WTC11 (cell line): Measurements from ENCODE around the gene CRYBA2. TPM values are rescaled to one million over a fixed set of nuclear protein-coding genes. Genes with fewer than 3 reads are reported as not detected.

ENCODE experiments used
- ATAC-seq: fragments of 200-7000 bp; cut with Tn5 transposase; 2 replicates; pipeline ENCODE4 v1.10.0; 2021; ENCODE audit warnings: mild to moderate bottlenecking, moderate library complexity
- CTCF ChIA-PET: fragments of 300-600 bp; sonication (Branson Sonifier 250); formaldehyde crosslinking; loops from one replicate; lab custom pipeline; 2021; ENCODE audit warnings: antibody characterized with exemption; lab: Charles Lee
- POLR2A ChIA-PET: fragments of 350-600 bp; sonication (Branson Sonifier 250); formaldehyde crosslinking; loops from one replicate; lab custom pipeline; 2021; ENCODE audit warnings: antibody characterized with exemption; lab: Charles Lee
- DNase-seq: peaks from one replicate; pipeline ENCODE4 v3.0.0; 2021; ENCODE audit warnings: low spot score
- H3K27ac Mint-ChIP-seq: 2 replicates; pipeline ENCODE4 v1.8.0; 2021; ENCODE audit warnings: mixed read lengths
- H3K27me3 Mint-ChIP-seq: 2 replicates; pipeline ENCODE4 v1.8.0; 2021; ENCODE audit warnings: low read depth, mild to moderate bottlenecking, moderate library complexity, mixed read lengths
- H3K36me3 Mint-ChIP-seq: 2 replicates; pipeline ENCODE4 v1.8.0; 2021; ENCODE audit warnings: mixed read lengths
- H3K4me1 Mint-ChIP-seq: 2 replicates; pipeline ENCODE4 v1.8.0; 2022; ENCODE audit warnings: mixed read lengths
- H3K4me3 Mint-ChIP-seq: 2 replicates; pipeline ENCODE4 v1.8.0; 2021; ENCODE audit warnings: mild to moderate bottlenecking, moderate library complexity, mixed read lengths
- H3K9me3 Mint-ChIP-seq: 2 replicates; pipeline ENCODE4 v1.8.0; 2021; ENCODE audit warnings: mixed read lengths
- ATF2 ChIP-seq: sonication (generic); formaldehyde crosslinking; IDR thresholded peaks from 2 replicates; pipeline ENCODE4 v1.8.1; 2022; ENCODE audit warnings: low read depth, missing genetic modification reagents, borderline replicate concordance
- ATF3 ChIP-seq: sonication (generic); formaldehyde crosslinking; conservative IDR thresholded peaks from 2 replicates; pipeline ENCODE4 v1.8.1; 2022; ENCODE audit warnings: mild to moderate bottlenecking, missing genetic modification reagents
- ATF6 ChIP-seq: sonication (generic); formaldehyde crosslinking; IDR thresholded peaks from 2 replicates; pipeline ENCODE4 v1.8.1; 2023; ENCODE audit warnings: mild to moderate bottlenecking, missing genetic modification reagents
- CREB1 ChIP-seq: sonication (generic); formaldehyde crosslinking; IDR thresholded peaks from 2 replicates; pipeline ENCODE4 v1.8.0; 2023; ENCODE audit warnings: mild to moderate bottlenecking, missing genetic modification reagents
- CTCF ChIP-seq: fragments of 200-600 bp; IDR thresholded peaks from 2 replicates; pipeline ENCODE4 v1.8.0; 2022; ENCODE audit warnings: antibody characterized with exemption
- ERG ChIP-seq: fragments of 250-450 bp; sonication (Bioruptor Pico); IDR thresholded peaks from 2 replicates; pipeline ENCODE4 v1.8.0; 2021; ENCODE audit warnings: mild to moderate bottlenecking
- ETV6 ChIP-seq: sonication (generic); formaldehyde crosslinking; IDR thresholded peaks from 2 replicates; pipeline ENCODE4 v1.8.1; 2022; ENCODE audit warnings: mild to moderate bottlenecking, missing genetic modification reagents
- GABPB1 ChIP-seq: sonication (generic); formaldehyde crosslinking; IDR thresholded peaks from 2 replicates; pipeline ENCODE4 v1.8.1; 2023; ENCODE audit warnings: mild to moderate bottlenecking, missing genetic modification reagents
- GRHL2 ChIP-seq: fragments of 250-450 bp; sonication (Bioruptor Pico); IDR thresholded peaks from 2 replicates; pipeline ENCODE4 v1.8.0; 2022; ENCODE audit warnings: mild to moderate bottlenecking, moderate library complexity; ENCODE audit not compliant: insufficient replicate concordance, severe bottlenecking
- HMGXB4 ChIP-seq: sonication (generic); formaldehyde crosslinking; IDR thresholded peaks from 2 replicates; pipeline ENCODE4 v1.8.1; 2023; ENCODE audit warnings: mild to moderate bottlenecking, moderate library complexity, missing genetic modification reagents
- JUN ChIP-seq: sonication (generic); formaldehyde crosslinking; IDR thresholded peaks from 2 replicates; pipeline ENCODE4 v1.8.0; 2023; ENCODE audit warnings: mild to moderate bottlenecking, missing genetic modification reagents
- KAT7 ChIP-seq: sonication (generic); formaldehyde crosslinking; IDR thresholded peaks from 2 replicates; pipeline ENCODE4 v1.8.1; 2023; ENCODE audit warnings: missing genetic modification reagents, mild to moderate bottlenecking, borderline replicate concordance
- MXD4 ChIP-seq: fragments of 250-450 bp; sonication (Bioruptor Pico); IDR thresholded peaks from 2 replicates; pipeline ENCODE4 v1.8.0; 2021; ENCODE audit warnings: mild to moderate bottlenecking, moderate library complexity, borderline replicate concordance
- SOX15 ChIP-seq: fragments of 250-450 bp; sonication (Bioruptor Pico); IDR thresholded peaks from 2 replicates; pipeline ENCODE4 v1.9.0; 2021; ENCODE audit warnings: mild to moderate bottlenecking
- TEAD1 ChIP-seq: sonication (generic); formaldehyde crosslinking; IDR thresholded peaks from 2 replicates; pipeline ENCODE4 v1.8.0; 2022; ENCODE audit warnings: mild to moderate bottlenecking, missing genetic modification reagents
- TEAD4 ChIP-seq: sonication (generic); formaldehyde crosslinking; IDR thresholded peaks from 2 replicates; pipeline ENCODE4 v1.8.0; 2022; ENCODE audit warnings: mild to moderate bottlenecking, missing genetic modification reagents
- ZBTB21 ChIP-seq: sonication (generic); formaldehyde crosslinking; IDR thresholded peaks from 2 replicates; pipeline ENCODE4 v1.8.1; 2023; ENCODE audit warnings: mild to moderate bottlenecking, missing genetic modification reagents, borderline replicate concordance
- ZNF219 ChIP-seq: sonication (generic); formaldehyde crosslinking; IDR thresholded peaks from 2 replicates; pipeline ENCODE4 v1.8.0; 2023; ENCODE audit warnings: missing genetic modification reagents, mild to moderate bottlenecking, borderline replicate concordance
- ZNF423 ChIP-seq: fragments of 250-450 bp; sonication (Bioruptor Pico); IDR thresholded peaks from 2 replicates; pipeline ENCODE4 v2.1.2; 2022; ENCODE audit warnings: mild to moderate bottlenecking, moderate library complexity
- ZSCAN18 ChIP-seq: fragments of 250-450 bp; sonication (Bioruptor Pico); IDR thresholded peaks from 2 replicates; pipeline ENCODE4 v2.1.2; 2022; ENCODE audit warnings: mild to moderate bottlenecking, moderate library complexity
- total RNA-seq: library from RNA; stranded (reverse); gene quantifications from 3 replicates; pipeline ENCODE4 v1.2.3, GENCODE V29; 2021

Gene CRYBA2
- total RNA-seq, 1 experiment from 2014 or later, result not detected

GRCh38 chr2:219037783-219038499, 44.7 kb upstream of the CRYBA2 start:
- H3K27ac Mint-ChIP-seq, result no peak overlapping the region
- CTCF ChIA-PET, result interaction anchor here (0.9 to 6.6 kb wide), 5 partner anchors 9 to 117 kb away, joined by 3 to 75 read pairs (median 8); no protein-coding TSS in a partner anchor
- no peak for TF ChIP-seq ATF6
- TF ChIP-seq SOX15 (CRISPR knock-in tag), result no peak
- TF ChIP-seq TEAD4, result no peak
- no peak for TF ChIP-seq ZBTB21
- TF ChIP-seq TEAD1 (CRISPR knock-in tag), result no peak
- TF ChIP-seq ERG, result no peak
- no peak for TF ChIP-seq HMGXB4 (CRISPR knock-in tag)
- TF ChIP-seq CREB1 (CRISPR knock-in tag), result no peak
- no peak for TF ChIP-seq JUN
- TF ChIP-seq GRHL2 (CRISPR knock-in tag), result no peak
- TF ChIP-seq MXD4 (CRISPR knock-in tag), result no peak
- no peak for TF ChIP-seq ZSCAN18 (CRISPR knock-in tag)
- TF ChIP-seq ATF2 (CRISPR knock-in tag), result no peak
- TF ChIP-seq KAT7 (CRISPR knock-in tag), result no peak
- no peak for TF ChIP-seq ETV6 (CRISPR knock-in tag)
- no peak for TF ChIP-seq GABPB1 (CRISPR knock-in tag)
- no peak for TF ChIP-seq ZNF219 (CRISPR knock-in tag)
- no peak for TF ChIP-seq ATF3 (CRISPR knock-in tag)
- TF ChIP-seq CTCF, result no peak
- no peak for TF ChIP-seq ZNF423 (CRISPR knock-in tag)
- TF ChIP-seq, all 79 proteins: peak for 0
- H3K4me1 Mint-ChIP-seq, result peaks cover 4% of the 10 kb centered on the region; the same call in 1 of the 2 replicates
- no peaks in the 10 kb centered on the region for H3K9me3 Mint-ChIP-seq
- H3K27me3 Mint-ChIP-seq, result peaks cover 23% of the 10 kb centered on the region
- DNase-seq (no peak), ATAC-seq (no peak)
- POLR2A ChIA-PET, result no interaction called here
- no peaks in the 10 kb centered on the region for H3K36me3 Mint-ChIP-seq
- no peak overlapping the region for H3K4me3 Mint-ChIP-seq
